Upper lobe of left lung (tissue), 6 donors: ENCODE measurements around the gene FAIM. TPM values are rescaled to one million over a fixed set of nuclear protein-coding genes. Genes with fewer than 3 reads are reported as not detected.

Experiments
- ATAC-seq, 2 donors: fragments of 200-7000 bp; cut with Tn5 transposase; one replicate each; pipeline ENCODE4 v1.9.1; 2022; ENCODE audit warnings: mild to moderate bottlenecking in 2 of 2, moderate library complexity in 2 of 2; ENCODE audit not compliant: low FRiP score in 2 of 2
- DNase-seq, 2 donors: peaks; one replicate each; pipeline ENCODE4 v3.0.0-alpha.2; 2019 to 2020
- H3K27ac ChIP-seq, 4 donors: fragments of 200-600 bp; sonication (generic); one replicate each; pipeline ENCODE4 v1.5.1; 2016 to 2019
- H3K27me3 ChIP-seq, 4 donors: fragments of 200-600 bp; sonication (generic); one replicate each; pipeline ENCODE4 v1.5.1; 2017 to 2019
- H3K36me3 ChIP-seq, 4 donors: fragments of 200-600 bp; sonication (generic); one replicate each; pipeline ENCODE4 v1.5.1; 2016 to 2019
- H3K4me1 ChIP-seq, 4 donors: fragments of 200-600 bp; sonication (generic); one replicate each; pipeline ENCODE4 v1.5.1; 2018 to 2019
- H3K4me3 ChIP-seq, 4 donors: fragments of 200-600 bp; sonication (generic); one replicate each; pipeline ENCODE4 v1.5.1; 2017 to 2019; ENCODE audit warnings: mild to moderate bottlenecking in 2 of 4, moderate library complexity in 1 of 4
- H3K9me3 ChIP-seq, 4 donors: fragments of 200-600 bp; sonication (generic); one replicate each; pipeline ENCODE4 v1.5.1; 2018 to 2019
- EP300 ChIP-seq, 4 donors: sonication (generic); formaldehyde crosslinking; IDR thresholded peaks; one replicate each; pipeline ENCODE4 v1.5.1; 2017; ENCODE audit warnings: antibody characterized with exemption in 4 of 4, control low read depth in 2 of 4
- POLR2A ChIP-seq, 4 donors: fragments of 450-650 bp; IDR thresholded peaks; one replicate each; pipeline ENCODE4 v1.5.1; 2016 to 2017; ENCODE audit warnings: antibody characterized with exemption in 4 of 4, mild to moderate bottlenecking in 2 of 4
- POLR2AphosphoS5 ChIP-seq, 2 donors: sonication (generic); formaldehyde crosslinking; IDR thresholded peaks; one replicate each; pipeline ENCODE4 v1.5.1; 2017; ENCODE audit warnings: antibody characterized with exemption in 2 of 2
- total RNA-seq, 6 donors: library from RNA; depleted of rRNA in 4 of 6; stranded (reverse); fragments of >200 nt in 4 of 6; gene quantifications; one replicate each; pipeline versions ENCODE4 v1.1.0 to v1.2.1, GENCODE V29; 2016 to 2021
- TF ChIP-seq, protein P1 (sequence below), 6 experiments: fragments of 450-650 bp in 4 of 6; fragments of 200-600 bp in 2 of 6; sonication (generic) in 2 of 6; IDR thresholded peaks; one replicate each; pipeline ENCODE4 v1.5.1; 2016 to 2019; ENCODE audit warnings: antibody characterized with exemption in 6 of 6
- donor health status: DM: no; HTN: no; CAD: no; lungs with moderate emphysema.
- donor health status: DM: no; HTN: yes; CAD: no; lungs with severe emphysema.

The FAIM gene
- total RNA-seq, 6 donors from 2014 or later, result 7.5 to 32.7 (median 14.5) TPM

DNA sequence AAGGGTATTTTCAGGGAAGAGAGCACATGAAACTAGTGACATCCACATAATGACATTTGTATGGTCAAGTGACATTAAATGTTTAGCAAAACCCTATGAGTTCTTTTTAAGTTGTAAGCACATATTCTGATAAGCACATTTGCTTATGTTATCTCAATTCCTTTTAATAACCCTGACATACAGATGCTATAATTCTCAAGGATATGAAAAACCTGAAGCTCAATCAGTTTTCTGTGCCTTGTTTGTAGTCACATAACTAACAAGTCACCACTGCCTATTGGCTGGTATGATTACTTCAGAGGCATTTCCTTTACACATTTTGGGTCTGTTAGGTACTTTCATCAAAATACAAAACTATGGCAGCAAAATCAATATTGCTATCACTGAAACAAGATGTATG lies 74.1 kb downstream of the FAIM start:
- Histone ChIP-seq H3K4me1 (peaks cover 0 to 9% (median 0%) of the 10 kb centered on the region in 4 donors), H3K36me3 (peaks cover 0 to 44% (median 3%) of the 10 kb centered on the region in 4 donors), H3K9me3 (no peaks in the 10 kb centered on the region), H3K4me3 (no peak overlapping the region), H3K27me3 (no peaks in the 10 kb centered on the region), H3K27ac (no peak overlapping the region)
- DNase-seq, result no peak
- TF ChIP-seq POLR2AphosphoS5 (IDR thresholded peaks at IDR 0.05), result no peak
- TF ChIP-seq, protein P1, sequence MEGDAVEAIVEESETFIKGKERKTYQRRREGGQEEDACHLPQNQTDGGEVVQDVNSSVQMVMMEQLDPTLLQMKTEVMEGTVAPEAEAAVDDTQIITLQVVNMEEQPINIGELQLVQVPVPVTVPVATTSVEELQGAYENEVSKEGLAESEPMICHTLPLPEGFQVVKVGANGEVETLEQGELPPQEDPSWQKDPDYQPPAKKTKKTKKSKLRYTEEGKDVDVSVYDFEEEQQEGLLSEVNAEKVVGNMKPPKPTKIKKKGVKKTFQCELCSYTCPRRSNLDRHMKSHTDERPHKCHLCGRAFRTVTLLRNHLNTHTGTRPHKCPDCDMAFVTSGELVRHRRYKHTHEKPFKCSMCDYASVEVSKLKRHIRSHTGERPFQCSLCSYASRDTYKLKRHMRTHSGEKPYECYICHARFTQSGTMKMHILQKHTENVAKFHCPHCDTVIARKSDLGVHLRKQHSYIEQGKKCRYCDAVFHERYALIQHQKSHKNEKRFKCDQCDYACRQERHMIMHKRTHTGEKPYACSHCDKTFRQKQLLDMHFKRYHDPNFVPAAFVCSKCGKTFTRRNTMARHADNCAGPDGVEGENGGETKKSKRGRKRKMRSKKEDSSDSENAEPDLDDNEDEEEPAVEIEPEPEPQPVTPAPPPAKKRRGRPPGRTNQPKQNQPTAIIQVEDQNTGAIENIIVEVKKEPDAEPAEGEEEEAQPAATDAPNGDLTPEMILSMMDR (IDR thresholded peaks at IDR 0.05), result no peak
- no peak for TF ChIP-seq POLR2A (IDR thresholded peaks at IDR 0.05)
- no peak for TF ChIP-seq EP300 (IDR thresholded peaks at IDR 0.05)
- ATAC-seq, result no peak

Other genes with a start within 250 kb of the FAIM start
- gene ESYT3, start 174.2 kb upstream of the FAIM start, total RNA-seq, result 10 to 100 TPM; 45.9 to 93.3 (median 54.6) TPM
- gene CEP70, start 14.5 kb upstream of the FAIM start, total RNA-seq, result 100 to 1,000 TPM in 1 of 6 donors, 10 to 100 TPM in 5; 27.6 to 121 (median 50.9) TPM
- gene PIK3CB, start 226.2 kb downstream of the FAIM start, total RNA-seq, result 10 to 100 TPM; 26.1 to 77.2 (median 40.6) TPM